Activated naive CD4-positive, alpha-beta T cell treated with anti-CD3 and anti-CD28 coated beads for 36 hours (primary cell): ENCODE measurements around the gene PLXNA4. TPM values are rescaled to one million over a fixed set of nuclear protein-coding genes. Genes with fewer than 3 reads are reported as not detected.

ENCODE experiments used
- CTCF ChIA-PET: fragments of 350-600 bp; sonication (Branson Sonifier 250); formaldehyde crosslinking; loops from one replicate; lab custom pipeline; 2021; ENCODE audit warnings: antibody characterized with exemption; lab: Charles Lee
- DNase-seq: peaks from one replicate; pipeline ENCODE4 v3.0.0-alpha.2; 2020
- H3K27ac Mint-ChIP-seq: one replicate; pipeline ENCODE4 v1.8.0; 2021; ENCODE audit warnings: mild to moderate bottlenecking, mixed read lengths
- H3K27me3 Mint-ChIP-seq: one replicate; pipeline ENCODE4 v1.8.0; 2021; ENCODE audit warnings: low read depth, mixed read lengths
- H3K36me3 Mint-ChIP-seq: one replicate; pipeline ENCODE4 v1.8.0; 2021; ENCODE audit warnings: low read depth, mixed read lengths
- H3K4me1 Mint-ChIP-seq: one replicate; pipeline ENCODE4 v1.8.0; 2021; ENCODE audit warnings: low read depth, mixed read lengths
- H3K4me3 Mint-ChIP-seq: one replicate; pipeline ENCODE4 v1.8.0; 2021; ENCODE audit warnings: mild to moderate bottlenecking, moderate library complexity, mixed read lengths
- H3K9me3 Mint-ChIP-seq: one replicate; pipeline ENCODE4 v1.8.0; 2021; ENCODE audit warnings: mixed read lengths
- intact Hi-C: fragments of 100-400 bp; cut with micrococcal nuclease; formaldehyde crosslinking; loops from one replicate; pipeline ENCODE4 v1.15.1; 2023
- total RNA-seq, 2 experiments: library from RNA; stranded (reverse); gene quantifications; one replicate each; pipeline ENCODE4 v1.2.3, GENCODE V29; 2021

Gene PLXNA4
- total RNA-seq, 2 experiments from 2014 or later = 0.02 to 0.05 TPM

DNA sequence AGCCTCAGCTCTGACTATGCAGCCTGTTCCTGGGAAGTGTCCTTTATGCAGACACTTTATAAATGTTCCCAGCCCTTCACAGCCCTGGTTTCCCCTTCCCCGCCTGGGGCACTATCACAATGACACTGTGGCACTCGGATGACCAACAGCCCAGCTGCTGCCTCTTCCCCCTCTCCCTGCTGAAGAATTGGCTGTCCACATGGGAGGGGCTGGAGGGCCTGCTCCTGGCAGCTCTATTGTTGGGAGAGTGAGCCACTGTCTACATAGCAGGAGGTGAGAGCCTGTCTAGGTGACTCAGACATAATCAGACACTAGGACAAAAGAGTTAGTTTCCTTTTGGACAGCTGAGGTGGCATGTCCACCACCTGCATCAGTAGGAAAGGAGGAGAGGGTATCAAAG is 437.5 kb downstream of the PLXNA4 start:
- CTCF ChIA-PET = no interaction called here
- Mint-ChIP-seq H3K27me3 (peaks cover 7% of the 10 kb centered on the region), H3K27ac (no peak overlapping the region), H3K4me1 (no peaks in the 10 kb centered on the region), H3K9me3 (no peaks in the 10 kb centered on the region), H3K36me3 (no peaks in the 10 kb centered on the region), H3K4me3 (no peak overlapping the region)
- DNase-seq = no peak
- intact Hi-C loops = no loop called here

GRCh38 chr7:132137681-132138080 is 438.6 kb downstream of the PLXNA4 start:
- no peak overlapping the region for H3K4me3 Mint-ChIP-seq
- intact Hi-C loops = no loop called here
- no peak for DNase-seq
- no peaks in the 10 kb centered on the region for H3K9me3 Mint-ChIP-seq
- H3K36me3 Mint-ChIP-seq = no peaks in the 10 kb centered on the region
- peaks cover 5% of the 10 kb centered on the region for H3K27me3 Mint-ChIP-seq
- CTCF ChIA-PET = no interaction called here
- H3K27ac Mint-ChIP-seq = no peak overlapping the region
- no peaks in the 10 kb centered on the region for H3K4me1 Mint-ChIP-seq

DNA sequence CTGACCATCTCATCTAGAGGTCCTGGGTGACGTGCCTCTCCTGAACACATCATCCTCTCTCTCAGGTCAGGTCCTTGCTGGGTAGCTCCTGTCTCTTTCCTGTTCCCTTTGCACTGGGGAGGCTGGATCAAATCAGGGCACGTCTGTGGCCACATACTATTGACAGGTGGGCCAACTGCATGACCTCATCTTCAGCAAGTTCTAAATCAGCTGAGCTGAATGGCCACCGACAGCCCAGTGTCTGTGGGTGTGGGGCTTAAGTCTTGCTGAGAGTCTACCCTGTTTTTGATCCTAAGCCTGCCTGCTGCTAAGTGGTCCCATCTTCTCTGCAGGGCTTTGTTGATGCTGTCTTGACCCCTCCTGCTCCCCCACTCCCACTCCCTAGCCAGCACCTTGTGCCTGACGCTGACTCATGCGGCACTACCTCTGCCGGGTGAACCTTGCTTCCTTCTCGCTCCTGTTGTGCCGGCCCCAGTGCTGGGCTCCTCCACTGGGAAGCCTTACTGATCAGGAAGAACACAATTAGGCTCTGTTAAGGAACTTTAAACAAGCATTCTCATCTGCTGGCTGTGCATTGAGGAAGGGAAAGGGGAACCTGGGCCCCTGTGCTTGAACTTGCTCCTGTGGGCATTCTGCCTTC is 440.4 kb downstream of the PLXNA4 start:
- CTCF ChIA-PET = no interaction called here
- intact Hi-C loops = no loop called here
- H3K4me3 Mint-ChIP-seq = no peak overlapping the region
- H3K36me3 Mint-ChIP-seq = no peaks in the 10 kb centered on the region
- no peak overlapping the region for H3K27ac Mint-ChIP-seq
- H3K9me3 Mint-ChIP-seq = no peaks in the 10 kb centered on the region
- no peak for DNase-seq
- no peaks in the 10 kb centered on the region for H3K4me1 Mint-ChIP-seq
- peaks cover 5% of the 10 kb centered on the region for H3K27me3 Mint-ChIP-seq

DNA sequence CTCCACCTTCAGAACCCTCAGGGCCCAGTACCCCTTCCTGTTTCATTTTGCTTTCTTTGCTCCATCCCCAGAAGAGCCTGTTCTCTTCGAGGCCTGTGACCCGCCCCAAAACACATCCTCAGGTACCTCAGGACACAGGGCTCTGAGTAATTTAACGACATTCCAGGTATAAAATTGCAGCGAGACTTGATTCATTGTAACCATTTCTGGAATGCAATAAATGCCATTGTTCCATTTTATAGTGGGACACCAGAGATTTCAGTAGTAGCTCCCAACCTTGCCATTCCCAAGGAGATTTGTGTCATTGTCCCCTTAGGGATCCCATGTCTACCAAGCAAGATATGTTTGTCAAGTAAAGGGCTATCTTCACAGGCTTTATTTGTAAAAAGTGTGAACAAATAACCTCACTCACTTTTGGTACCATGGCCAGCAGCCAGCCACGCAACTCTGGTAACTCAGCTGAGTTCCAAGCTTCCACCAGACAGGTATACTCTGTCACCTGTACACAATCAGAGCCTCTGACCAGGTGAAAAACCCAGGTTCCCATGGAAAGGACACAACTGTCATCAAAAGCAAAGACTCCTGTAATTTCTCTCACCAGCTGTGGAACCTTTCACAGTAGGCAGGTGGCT is 441.3 kb downstream of the PLXNA4 start:
- no peaks in the 10 kb centered on the region for H3K4me1 Mint-ChIP-seq
- intact Hi-C loops = no loop called here
- CTCF ChIA-PET = interaction anchor here (0.6 kb wide), 1 partner anchor 447 kb away, joined by 3 read pairs; no protein-coding TSS in a partner anchor
- no peak overlapping the region for H3K27ac Mint-ChIP-seq
- no peaks in the 10 kb centered on the region for H3K36me3 Mint-ChIP-seq
- H3K9me3 Mint-ChIP-seq = no peaks in the 10 kb centered on the region
- no peak overlapping the region for H3K4me3 Mint-ChIP-seq
- DNase-seq = no peak
- H3K27me3 Mint-ChIP-seq = no peaks in the 10 kb centered on the region

DNA sequence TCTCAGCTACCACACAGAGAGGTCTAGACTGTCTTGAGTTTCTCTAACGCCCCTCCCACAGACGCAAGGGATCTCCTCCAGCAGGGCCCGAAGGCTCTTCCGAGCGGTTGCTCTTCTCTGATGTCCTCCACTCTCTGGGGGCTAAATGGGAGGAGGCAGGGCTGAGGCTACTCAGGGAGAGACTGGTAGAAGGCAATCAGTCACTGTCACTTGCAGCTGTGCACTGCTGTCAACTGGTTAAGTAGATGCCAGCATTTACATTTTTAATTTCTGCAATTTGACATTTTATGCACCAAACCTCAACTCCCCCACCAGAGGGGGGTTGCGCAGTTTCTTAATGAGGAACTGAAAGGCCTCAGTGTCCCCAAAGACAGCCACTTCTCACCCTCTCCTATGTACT is 442.8 kb downstream of the PLXNA4 start:
- no peak for DNase-seq
- no peaks in the 10 kb centered on the region for H3K4me1 Mint-ChIP-seq
- H3K9me3 Mint-ChIP-seq = no peaks in the 10 kb centered on the region
- no peaks in the 10 kb centered on the region for H3K27me3 Mint-ChIP-seq
- no peak overlapping the region for H3K4me3 Mint-ChIP-seq
- intact Hi-C loops = no loop called here
- H3K36me3 Mint-ChIP-seq = no peaks in the 10 kb centered on the region
- H3K27ac Mint-ChIP-seq = no peak overlapping the region
- CTCF ChIA-PET = no interaction called here

GRCh38 chr7:132131196-132131595 is 445.1 kb downstream of the PLXNA4 start:
- intact Hi-C loops = no loop called here
- CTCF ChIA-PET = interaction anchor here (0.8 kb wide), 1 partner anchor 86 kb away, joined by 3 read pairs; no protein-coding TSS in a partner anchor
- no peaks in the 10 kb centered on the region for H3K4me1 Mint-ChIP-seq
- no peaks in the 10 kb centered on the region for H3K36me3 Mint-ChIP-seq
- H3K4me3 Mint-ChIP-seq = no peak overlapping the region
- H3K9me3 Mint-ChIP-seq = no peaks in the 10 kb centered on the region
- no peak for DNase-seq
- H3K27ac Mint-ChIP-seq = no peak overlapping the region
- H3K27me3 Mint-ChIP-seq = no peaks in the 10 kb centered on the region

DNA sequence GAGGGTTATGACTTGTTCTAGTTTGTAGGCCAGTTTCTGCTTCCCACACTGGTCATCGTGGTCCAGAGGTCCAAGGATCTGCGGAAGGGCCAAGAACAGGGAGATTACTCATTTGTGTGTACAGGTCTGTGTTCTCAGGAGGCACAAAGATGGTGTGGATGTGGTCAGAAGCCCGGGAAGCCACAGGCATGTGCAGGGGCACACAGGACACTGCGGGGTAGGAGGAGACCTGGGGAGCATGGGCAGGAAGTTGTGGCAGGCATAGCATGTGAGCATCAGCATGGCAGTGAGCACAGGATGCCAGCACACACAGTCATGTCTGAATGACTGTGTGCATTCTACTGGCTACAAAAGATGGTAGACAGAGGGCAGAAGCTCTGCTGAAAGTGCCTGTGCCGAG is 445.8 kb downstream of the PLXNA4 start:
- H3K36me3 Mint-ChIP-seq = no peaks in the 10 kb centered on the region

DNA sequence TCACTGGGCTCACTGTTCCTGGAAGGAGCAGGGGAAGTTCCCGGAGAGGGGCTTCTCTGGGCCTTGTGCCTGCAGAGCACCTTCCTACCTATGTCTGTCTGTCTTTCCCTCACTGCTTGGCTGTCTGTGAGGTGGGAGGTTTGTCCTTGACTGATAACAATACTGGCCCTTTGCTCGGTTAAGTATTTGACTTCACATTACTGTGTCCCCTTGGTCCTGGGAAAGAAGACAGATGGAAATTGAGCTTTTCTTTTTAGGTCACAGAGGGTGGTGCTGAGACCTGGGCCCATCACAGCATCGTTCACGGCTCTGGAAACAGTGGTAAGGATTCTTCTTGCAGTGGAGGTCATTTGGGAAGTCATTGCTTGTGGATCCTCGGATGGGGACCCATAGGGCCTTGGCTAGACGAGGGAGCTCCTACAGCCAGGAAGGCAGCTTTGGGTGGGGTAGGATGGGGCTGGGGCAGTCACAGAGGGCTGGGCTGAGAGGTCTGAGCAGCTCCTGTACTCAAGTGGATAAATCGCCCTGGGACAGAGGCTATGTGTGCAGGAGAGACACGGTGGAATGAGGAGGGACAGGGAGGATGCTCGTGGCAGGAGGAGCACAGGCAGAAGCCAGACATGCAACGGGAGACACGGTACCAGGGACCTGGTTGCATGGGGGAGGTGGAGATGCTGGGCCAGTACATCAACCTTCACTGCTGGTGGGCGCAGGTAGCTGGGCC is 450.2 kb downstream of the PLXNA4 start:
- CTCF ChIA-PET = no interaction called here
- Mint-ChIP-seq H3K27ac (no peak overlapping the region), H3K27me3 (peaks cover 11% of the 10 kb centered on the region), H3K36me3 (no peaks in the 10 kb centered on the region), H3K4me1 (no peaks in the 10 kb centered on the region), H3K4me3 (no peak overlapping the region), H3K9me3 (no peaks in the 10 kb centered on the region)
- no peak for DNase-seq
- intact Hi-C loops = no loop called here

More for the DNA sequence above, 445.8 kb downstream of the PLXNA4 start:
- Mint-ChIP-seq H3K27ac (no peak overlapping the region), H3K4me1 (no peaks in the 10 kb centered on the region), H3K4me3 (no peak overlapping the region), H3K9me3 (no peaks in the 10 kb centered on the region), H3K27me3 (peaks cover 2% of the 10 kb centered on the region)
- DNase-seq = no peak
- CTCF ChIA-PET = interaction anchor here (0.8 kb wide), 1 partner anchor 85 kb away, joined by 3 read pairs; no protein-coding TSS in a partner anchor
- intact Hi-C loops = no loop called here

GRCh38 chr7:132125096-132125495 is 451.2 kb downstream of the PLXNA4 start:
- Mint-ChIP-seq H3K36me3 (no peaks in the 10 kb centered on the region), H3K4me3 (no peak overlapping the region), H3K4me1 (no peaks in the 10 kb centered on the region), H3K27me3 (peaks cover 11% of the 10 kb centered on the region), H3K9me3 (no peaks in the 10 kb centered on the region), H3K27ac (no peak overlapping the region)
- DNase-seq = no peak
- CTCF ChIA-PET = no interaction called here
- intact Hi-C loops = no loop called here

GRCh38 chr7:132124575-132124974 is 451.7 kb downstream of the PLXNA4 start:
- no peak overlapping the region for H3K4me3 Mint-ChIP-seq
- intact Hi-C loops = no loop called here
- CTCF ChIA-PET = no interaction called here
- no peaks in the 10 kb centered on the region for H3K4me1 Mint-ChIP-seq
- H3K36me3 Mint-ChIP-seq = no peaks in the 10 kb centered on the region
- no peak overlapping the region for H3K27ac Mint-ChIP-seq
- H3K9me3 Mint-ChIP-seq = no peaks in the 10 kb centered on the region
- DNase-seq = no peak
- peaks cover 11% of the 10 kb centered on the region for H3K27me3 Mint-ChIP-seq

GRCh38 chr7:132123773-132124172 is 452.5 kb downstream of the PLXNA4 start:
- CTCF ChIA-PET = no interaction called here
- peaks cover 11% of the 10 kb centered on the region for H3K27me3 Mint-ChIP-seq
- H3K4me1 Mint-ChIP-seq = no peaks in the 10 kb centered on the region
- no peaks in the 10 kb centered on the region for H3K9me3 Mint-ChIP-seq
- no peak overlapping the region for H3K27ac Mint-ChIP-seq
- DNase-seq = no peak
- H3K4me3 Mint-ChIP-seq = no peak overlapping the region
- H3K36me3 Mint-ChIP-seq = no peaks in the 10 kb centered on the region
- intact Hi-C loops = no loop called here

- DNase-seq = no peak
- Mint-ChIP-seq H3K27me3 (peaks cover 11% of the 10 kb centered on the region), H3K4me1 (no peaks in the 10 kb centered on the region), H3K36me3 (no peaks in the 10 kb centered on the region), H3K4me3 (no peak overlapping the region), H3K9me3 (no peaks in the 10 kb centered on the region), H3K27ac (no peak overlapping the region)
- intact Hi-C loops = no loop called here
- CTCF ChIA-PET = no interaction called here
Measured at GRCh38 chr7:132122901-132123300, 453.4 kb downstream of the PLXNA4 start.
